Glomerular visceral epithelial cell (primary cell): ENCODE data around the gene SIDT1.
A peak's percentile ranks its signal among the peaks of the same experiment; 100 is the strongest.

Source experiments
- DNase-seq: peaks from one replicate; pipeline ENCODE4 v3.0.0-alpha.2; 2016; ENCODE audit errors: extremely low spot score

SIDT1 gene

GRCh38 chr3:113597596-113598354, 65.4 kb downstream of the SIDT1 start:
- no peak for DNase-seq

DNA sequence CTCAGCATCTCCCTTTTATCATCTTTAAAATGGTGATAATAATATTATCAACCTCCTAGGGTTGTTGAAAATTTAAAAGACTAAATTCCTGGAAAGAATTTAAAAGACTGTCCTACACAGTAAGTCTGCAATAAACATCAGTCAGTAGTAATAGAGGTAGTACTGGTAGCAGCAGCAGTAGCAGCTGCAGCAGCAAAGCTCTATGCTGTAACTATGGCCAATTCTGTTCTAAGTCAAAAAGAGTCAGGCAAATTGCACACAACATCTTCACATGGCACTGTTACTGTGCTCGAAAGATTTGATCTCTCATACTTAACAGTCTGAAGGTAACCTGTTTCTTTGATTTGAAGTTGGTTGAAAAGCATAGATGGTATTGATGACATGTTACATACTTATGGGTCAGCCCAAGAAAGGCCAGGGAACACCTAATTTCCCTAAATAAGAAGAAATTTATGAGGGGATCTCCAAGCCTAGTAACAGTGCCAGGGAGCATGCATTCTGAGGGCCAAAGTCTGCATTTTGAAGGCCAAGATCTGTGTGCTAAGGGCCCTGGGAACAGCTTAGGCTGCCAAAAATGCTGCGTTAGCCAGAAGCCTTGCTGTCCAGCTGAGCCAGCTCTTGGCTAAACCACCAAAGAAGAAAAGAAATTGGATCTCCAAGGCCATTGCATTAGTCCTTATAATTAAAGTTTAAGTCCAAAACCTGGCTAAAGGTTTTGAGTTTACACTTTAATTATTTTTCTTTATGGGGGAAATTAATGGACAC, 68.2 kb downstream of the SIDT1 start:
- DNase-seq = no peak

- DNase-seq = no peak
These were observed 68.9 kb downstream of the SIDT1 start for GRCh38 chr3:113601240-113601639.

DNA sequence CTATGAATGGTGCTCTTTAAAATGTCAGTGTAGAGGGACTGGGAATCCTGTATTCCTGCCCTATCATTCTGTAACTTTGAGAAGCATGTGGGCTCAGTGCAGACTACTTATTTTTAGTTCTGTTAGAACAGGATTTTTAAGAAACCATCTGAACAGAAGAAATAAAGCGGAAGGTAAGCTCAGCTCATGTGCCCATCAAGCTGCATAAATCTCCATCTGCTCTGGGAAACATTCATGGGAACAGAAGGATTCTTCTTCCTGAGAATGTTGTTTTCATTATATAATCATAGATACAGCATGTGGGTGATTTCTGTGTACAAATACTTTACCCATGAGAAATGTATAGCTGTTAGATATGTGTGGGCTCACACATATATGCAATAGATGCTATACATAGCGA, 69.9 kb downstream of the SIDT1 start:
- no peak for DNase-seq

- DNase-seq = no peak
These were observed 70.5 kb downstream of the SIDT1 start for GRCh38 chr3:113602836-113603235.

GRCh38 chr3:113606539-113607218, 74.3 kb downstream of the SIDT1 start:
- no peak for DNase-seq

- DNase-seq = no peak
These were observed 74.9 kb downstream of the SIDT1 start for GRCh38 chr3:113607219-113607596.

DNA sequence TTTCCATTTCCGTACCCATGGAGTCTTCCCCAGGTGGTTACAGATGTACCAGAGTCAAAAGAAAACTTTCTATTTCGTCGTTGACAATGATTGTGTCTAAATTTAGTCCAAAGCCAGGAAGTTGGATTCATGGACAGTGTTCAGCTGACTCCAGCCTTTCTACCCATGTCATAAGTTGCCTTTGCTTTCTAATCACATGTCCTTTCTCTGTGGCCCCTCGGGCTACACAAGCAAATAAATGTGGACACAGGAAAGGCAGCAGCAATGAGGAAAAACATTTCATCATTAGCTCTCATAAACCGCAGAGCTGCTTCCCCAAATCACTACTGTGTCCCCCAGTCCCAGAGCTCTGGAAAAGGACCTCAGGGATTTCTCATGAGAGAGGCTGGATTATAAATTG, 82.0 kb downstream of the SIDT1 start:
- no peak for DNase-seq

DNA sequence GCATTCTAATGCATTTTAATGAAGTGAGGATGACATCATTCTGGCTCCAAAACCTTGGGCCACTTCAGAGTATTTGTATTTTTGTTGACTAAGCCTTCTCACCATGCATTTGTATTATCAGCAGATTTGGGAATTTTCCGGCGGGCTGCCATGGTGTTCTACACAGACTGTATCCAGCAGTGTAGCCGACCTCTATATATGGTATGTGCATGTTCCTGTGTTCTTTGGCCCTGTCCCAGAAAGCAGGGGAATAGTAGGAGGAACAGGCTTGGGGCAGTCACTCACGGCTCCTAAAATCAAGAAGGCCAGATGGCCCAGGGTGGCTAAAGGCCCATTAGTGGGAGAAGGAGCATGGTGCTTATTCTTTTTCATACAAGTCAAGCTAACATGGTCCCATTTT, 83.6 kb downstream of the SIDT1 start:
- no peak for DNase-seq

DNA sequence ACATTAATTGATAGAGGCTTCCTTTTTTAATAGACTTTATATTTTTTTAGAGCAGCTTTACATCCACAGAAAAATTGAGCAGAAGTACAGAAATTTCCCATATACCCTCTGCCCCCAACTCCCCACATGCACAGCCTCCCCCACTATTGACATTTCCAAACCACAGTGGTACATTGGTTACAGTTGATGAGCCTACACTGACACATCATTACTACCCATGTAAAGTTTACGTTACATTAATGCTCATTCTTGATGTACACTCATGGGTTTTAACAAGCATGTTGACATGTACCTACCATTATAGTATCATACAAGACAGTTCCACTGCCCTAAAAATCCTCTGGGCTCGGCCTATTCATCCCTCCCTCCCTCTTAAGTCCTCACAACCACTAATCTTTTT, 85.4 kb downstream of the SIDT1 start:
- DNase-seq = no peak

DNA sequence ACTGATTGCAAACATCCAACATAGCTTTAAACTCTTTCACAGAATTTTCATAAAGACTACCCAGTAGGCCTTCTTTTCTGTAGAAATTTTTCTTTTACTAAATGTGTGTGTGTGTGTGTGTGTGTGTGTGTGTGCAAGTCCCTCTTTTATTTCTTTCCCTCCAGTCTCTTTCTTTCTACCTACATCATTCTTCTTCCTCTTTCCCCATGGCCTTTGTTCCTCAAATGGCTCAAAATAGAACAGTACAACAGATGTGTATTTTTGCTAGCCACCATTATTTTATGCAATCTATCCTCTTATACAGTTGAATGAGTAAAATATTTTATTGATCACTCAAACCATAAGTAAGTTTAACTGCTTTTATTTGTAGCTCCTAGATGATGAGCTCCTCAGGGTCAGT, 87.7 kb downstream of the SIDT1 start:
- DNase-seq = no peak

GRCh38 chr3:113623324-113623723, 91.0 kb downstream of the SIDT1 start:
- DNase-seq = no peak

DNA sequence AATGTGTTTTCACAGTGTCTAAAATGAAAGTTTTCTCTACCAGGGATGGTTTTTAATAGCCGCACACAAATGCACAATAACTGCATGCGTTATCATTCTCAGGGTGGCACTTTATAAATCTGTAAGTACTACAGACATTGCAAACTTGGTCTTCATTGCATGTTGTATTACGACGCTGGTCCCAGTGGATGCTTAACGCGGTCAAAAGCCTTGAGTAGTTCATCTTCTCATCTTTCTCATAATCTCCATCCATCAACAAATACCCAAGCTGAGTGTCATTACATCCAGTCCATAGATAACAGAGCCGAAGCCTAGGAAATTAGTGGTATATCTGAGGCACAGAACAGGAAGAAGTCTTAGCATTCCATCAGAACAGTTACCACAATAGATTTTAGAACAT, 91.5 kb downstream of the SIDT1 start:
- DNase-seq = no peak

GRCh38 chr3:113625834-113626233, 93.5 kb downstream of the SIDT1 start:
- no peak for DNase-seq

DNA sequence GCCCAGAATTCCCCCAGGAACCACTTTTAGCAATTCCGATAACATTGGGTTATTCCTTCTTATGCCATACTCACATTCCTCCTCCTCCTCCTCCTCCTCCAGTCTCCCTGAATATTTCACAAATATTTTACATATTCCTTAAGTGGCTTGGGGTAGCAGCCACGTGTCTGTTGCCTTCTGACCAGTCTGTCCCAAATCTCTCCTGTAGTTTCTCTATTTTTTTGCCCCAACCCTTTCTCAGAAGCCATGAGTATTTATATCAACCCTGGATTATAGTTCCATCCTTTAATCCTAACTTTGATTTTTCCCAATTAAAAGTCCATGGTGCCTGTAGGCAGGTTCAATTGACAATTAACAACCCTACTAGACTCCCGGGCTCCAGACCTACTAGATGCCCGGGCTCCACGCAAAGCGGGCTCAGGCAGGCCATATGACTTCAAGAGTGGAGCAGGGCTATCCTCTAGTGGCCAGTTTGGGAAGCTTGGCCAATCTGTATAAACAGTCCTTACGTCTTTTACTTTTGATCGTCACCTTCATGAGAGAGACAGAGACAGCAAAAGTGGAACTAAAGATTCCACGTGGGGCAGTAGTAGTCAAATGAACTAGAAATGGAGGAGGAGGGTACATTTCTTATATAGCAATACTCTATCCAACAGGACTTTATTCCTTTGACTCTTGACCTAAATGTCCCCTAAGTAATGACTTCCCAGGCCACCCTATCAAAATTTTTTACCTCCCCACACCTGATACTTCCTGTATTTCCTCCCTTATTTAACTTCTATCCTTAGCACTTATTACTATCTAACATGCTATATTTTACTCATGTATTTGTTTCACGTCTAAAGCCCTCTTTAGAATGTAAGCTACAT, 94.4 kb downstream of the SIDT1 start:
- DNase-seq = peak; percentile 59

DNA sequence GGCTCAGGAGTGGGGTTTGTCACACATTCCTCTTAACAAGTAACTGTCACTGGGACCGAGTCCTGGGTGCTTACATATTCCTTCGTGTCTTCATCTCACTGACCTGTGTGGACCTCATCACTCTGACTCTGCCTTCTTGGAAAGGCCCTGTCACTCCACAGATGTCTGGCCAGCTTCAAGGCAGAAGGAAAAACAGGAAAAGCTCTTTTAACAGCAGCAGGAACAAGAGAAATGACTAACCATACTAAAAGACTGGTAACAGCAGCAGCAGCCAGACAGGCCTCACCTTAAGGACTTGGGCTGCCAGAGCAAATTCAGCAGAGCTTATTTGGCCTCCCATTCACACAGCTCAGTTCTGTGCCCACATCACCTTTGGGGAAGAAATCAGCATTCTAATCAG, 96.0 kb downstream of the SIDT1 start:
- DNase-seq = no peak

DNA sequence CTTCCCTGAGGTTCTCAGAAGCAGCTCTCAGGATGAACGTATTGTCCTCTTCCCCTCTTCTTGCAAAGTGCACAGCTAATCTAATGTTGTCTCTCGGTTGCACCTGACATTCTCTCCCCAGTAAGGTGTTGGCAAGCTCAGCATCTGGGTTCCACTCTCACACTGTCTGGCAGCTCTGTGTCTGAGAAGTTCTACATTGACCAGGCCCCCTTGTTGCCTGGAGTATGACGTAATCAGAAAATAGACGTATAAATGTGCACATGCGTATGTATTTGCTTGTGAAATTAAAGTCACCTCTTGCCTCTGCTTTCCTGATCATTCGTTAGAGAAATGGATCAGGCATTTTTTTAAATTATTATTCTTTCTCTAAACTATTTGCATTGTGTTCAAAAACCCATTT, 96.4 kb downstream of the SIDT1 start:
- no peak for DNase-seq

DNA sequence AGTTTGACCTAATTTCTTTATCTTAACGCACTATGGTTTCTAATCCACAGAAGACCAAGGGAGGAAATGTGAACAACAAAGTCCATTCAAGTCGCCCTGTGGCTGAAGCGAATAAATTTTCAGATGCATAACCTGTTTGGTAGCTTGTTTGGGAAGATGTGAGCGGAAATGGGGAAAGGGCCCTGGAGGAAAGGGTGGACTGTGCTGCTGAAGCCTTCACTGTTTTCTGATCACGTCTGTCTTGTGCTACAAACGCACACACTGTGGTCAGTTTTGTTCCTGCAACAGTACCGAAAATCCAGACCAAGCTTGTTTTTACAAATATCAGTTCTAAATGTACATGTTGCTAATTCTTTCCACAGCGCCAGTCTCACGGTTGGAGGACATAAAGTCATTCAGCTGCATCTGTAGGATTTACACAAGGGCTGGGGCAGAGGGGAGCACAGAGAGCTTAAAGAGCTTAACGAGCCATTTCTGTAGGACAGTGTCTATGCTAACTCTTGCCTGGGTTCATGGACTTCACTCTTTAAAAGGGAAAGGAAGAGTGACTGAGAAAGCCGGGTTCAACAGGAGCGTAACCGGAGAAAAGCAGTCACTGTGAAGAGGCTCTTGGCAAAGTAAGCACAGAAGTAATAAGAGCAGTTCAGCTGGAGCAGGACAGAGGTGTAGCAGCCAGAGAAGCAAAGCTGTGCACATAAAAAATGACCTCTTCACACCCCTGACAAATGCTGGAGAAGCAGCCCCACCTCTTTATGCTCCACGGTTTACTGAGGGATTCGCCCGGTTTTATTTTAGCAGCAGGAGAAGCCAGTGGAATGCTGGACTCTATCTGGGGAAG, 97.4 kb downstream of the SIDT1 start:
- no peak for DNase-seq

DNA sequence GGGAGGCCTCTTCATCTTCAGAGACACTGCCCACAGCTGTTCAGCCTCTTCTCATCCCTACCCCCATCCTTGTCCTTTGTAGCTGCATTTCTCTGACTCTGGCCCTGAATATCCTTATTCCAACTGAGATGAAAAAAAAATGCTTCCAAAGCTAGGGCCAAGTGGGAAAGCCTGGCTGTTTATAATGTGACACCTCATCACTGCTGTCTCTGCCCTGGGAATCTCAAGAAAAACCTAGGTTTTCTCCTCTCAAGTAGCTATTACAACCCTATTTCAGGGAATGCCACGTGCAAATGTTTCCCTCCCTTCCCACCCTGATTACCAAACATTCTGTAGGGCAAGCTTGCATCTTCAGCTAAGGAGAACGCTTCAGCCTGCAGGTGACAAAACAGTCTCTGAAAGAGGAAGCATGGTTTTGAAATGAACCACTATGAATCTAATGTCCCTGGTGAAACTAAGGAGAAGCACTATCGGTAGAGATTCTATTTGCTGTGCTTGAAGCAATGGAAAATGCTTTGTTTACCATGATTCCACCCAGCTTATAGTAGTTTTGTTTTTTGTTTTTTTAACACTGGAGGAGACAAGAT, 98.7 kb downstream of the SIDT1 start:
- no peak for DNase-seq

GRCh38 chr3:113631573-113631972, 99.2 kb downstream of the SIDT1 start:
- DNase-seq = no peak
